ENCODE data around the gene ARVCF. TPM values are rescaled to one million over a fixed set of nuclear protein-coding genes. Genes with fewer than 3 reads are reported as not detected.

The ARVCF gene
- total and polyA plus RNA-seq, 8 donors: 3.5 to 51.3 (median 13.6) TPM

DNA sequence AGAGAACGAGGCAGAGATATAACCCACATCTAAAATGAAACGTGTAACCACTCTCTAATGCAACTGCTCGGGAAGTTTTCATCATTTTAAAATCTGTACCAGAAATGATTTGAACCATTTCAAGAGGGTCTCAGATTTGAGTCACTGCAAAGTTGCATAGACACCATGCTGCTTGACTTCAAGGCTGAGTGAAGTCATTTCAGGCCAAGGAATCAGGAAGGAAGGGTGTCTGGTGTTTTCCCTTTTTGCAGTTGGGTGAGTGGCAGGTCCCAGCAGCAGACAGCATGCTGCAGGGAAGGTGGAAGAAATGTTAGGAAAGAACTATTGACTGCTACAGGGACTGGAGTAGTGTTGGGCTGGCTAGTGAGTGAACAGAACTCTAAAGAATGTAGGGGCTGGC is 20.8 kb upstream of the ARVCF start:
- Histone ChIP-seq H3K9me3 (no peaks in the 10 kb centered on the region), H3K27me3 (no peaks in the 10 kb centered on the region), H3K4me1 (peaks cover 8 to 29% (median 19%) of the 10 kb centered on the region in 4 donors), H3K4me3 (no peak overlapping the region), H3K27ac (no peak overlapping the region), H3K36me3 (peaks cover 12 to 60% (median 57%) of the 10 kb centered on the region in 4 donors)
- WGBS, 5 donors: 57 to 86% (median 80%) methylated on average over 3 of the region's 3 CpGs
- no peak for DNase-seq
- intact Hi-C loops (cut with DNase I; ENCODE audit: low total_unique reads): no loop called here
- no peak for TF ChIP-seq EP300 (IDR thresholded peaks at IDR 0.05)
- no peak for TF ChIP-seq POLR2A (IDR thresholded peaks at IDR 0.05)
- TF ChIP-seq CTCF (IDR thresholded peaks at IDR 0.05): no peak
- no peak for TF ChIP-seq POLR2AphosphoS5 (IDR thresholded peaks at IDR 0.05)

GRCh38 chr22:20036535-20037392 is 20.1 kb upstream of the ARVCF start:
- 94 to 97% (median 95%) methylated on average over 25 of the region's 25 CpGs for WGBS, 5 donors
- no peak for DNase-seq
- Histone ChIP-seq H3K27ac (no peak overlapping the region), H3K4me1 (peaks cover 8 to 35% (median 25%) of the 10 kb centered on the region in 4 donors), H3K9me3 (no peaks in the 10 kb centered on the region), H3K27me3 (no peaks in the 10 kb centered on the region), H3K36me3 (peaks cover 12 to 56% (median 54%) of the 10 kb centered on the region in 4 donors), H3K4me3 (no peak overlapping the region)
- TF ChIP-seq POLR2A (IDR thresholded peaks at IDR 0.05): no peak
- TF ChIP-seq POLR2AphosphoS5 (IDR thresholded peaks at IDR 0.05): no peak
- no peak for TF ChIP-seq EP300 (IDR thresholded peaks at IDR 0.05)
- no peak for TF ChIP-seq CTCF (IDR thresholded peaks at IDR 0.05)
- intact Hi-C loops (cut with DNase I; ENCODE audit: low total_unique reads): no loop called here

DNA sequence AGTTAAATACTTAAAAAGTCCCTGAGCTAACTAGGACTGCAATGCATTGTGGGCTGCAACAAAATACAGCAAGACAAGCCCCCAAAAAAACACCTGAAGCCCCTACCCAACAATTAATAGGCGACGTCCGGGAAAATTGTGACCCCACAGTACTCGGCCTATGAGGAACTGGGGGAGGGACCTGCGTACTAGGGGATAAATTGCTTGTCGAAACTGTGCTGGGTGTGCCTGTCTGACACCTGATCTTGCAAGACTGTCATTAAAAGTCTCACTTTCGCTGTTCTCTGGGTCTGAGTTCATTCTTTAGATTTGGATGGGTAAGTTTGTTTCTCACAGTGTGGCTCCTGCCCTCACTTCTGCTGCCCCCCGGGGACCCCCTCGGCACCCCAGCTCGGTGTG is 19.5 kb upstream of the ARVCF start:
- H3K4me1 ChIP-seq: peaks cover 8 to 41% (median 27%) of the 10 kb centered on the region in 4 donors
- intact Hi-C loops (cut with DNase I; ENCODE audit: low total_unique reads): no loop called here
- H3K27me3 ChIP-seq: no peaks in the 10 kb centered on the region
- H3K9me3 ChIP-seq: no peaks in the 10 kb centered on the region
- H3K36me3 ChIP-seq: peaks cover 12 to 62% (median 52%) of the 10 kb centered on the region in 4 donors
- DNase-seq: no peak
- 84 to 94% (median 92%) methylated on average over 10 of the region's 10 CpGs for WGBS, 5 donors
- TF ChIP-seq EP300 (IDR thresholded peaks at IDR 0.05): no peak
- no peak for TF ChIP-seq POLR2A (IDR thresholded peaks at IDR 0.05)
- TF ChIP-seq CTCF (IDR thresholded peaks at IDR 0.05): no peak
- TF ChIP-seq POLR2AphosphoS5 (IDR thresholded peaks at IDR 0.05): no peak
- no peak overlapping the region for H3K27ac ChIP-seq
- H3K4me3 ChIP-seq: no peak overlapping the region

DNA sequence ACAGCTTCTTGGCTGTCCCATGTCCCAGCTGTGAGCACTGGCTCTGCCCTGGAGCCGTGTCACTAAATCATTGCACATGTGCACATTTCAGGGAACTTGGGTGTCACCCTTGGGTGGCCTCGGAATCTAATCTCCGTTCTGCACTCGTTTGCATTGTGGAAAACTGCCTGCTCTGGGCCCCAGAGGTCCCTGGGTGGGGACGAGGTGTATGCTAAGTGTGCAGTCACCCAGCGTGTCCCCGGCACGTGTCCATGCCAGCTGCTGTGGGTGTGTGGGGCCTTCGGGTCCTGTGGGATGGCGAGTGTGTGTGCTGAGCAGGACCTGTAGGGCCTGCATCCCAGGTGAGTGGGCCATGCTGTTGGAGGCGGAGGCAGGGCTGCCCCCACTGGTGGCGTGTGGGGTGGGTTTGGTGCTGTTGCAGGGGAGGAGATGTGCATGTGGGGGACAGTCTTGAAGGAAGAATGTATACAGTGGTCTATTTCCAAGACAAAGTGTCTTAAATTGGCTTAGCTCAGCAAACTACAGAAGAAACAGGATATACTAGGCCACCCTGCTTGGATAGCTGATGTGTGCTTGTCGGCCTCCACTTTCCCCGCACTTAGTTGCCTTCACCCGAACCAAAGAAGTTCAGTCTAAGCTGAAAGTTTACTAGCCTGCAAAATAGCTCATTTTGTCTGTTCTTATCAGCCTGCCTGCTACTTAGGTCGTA is 18.9 kb upstream of the ARVCF start:
- WGBS, 5 donors: 53 to 87% (median 63%) methylated on average over 15 to 16 of the region's 16 CpGs
- H3K27me3 ChIP-seq: no peaks in the 10 kb centered on the region
- peaks cover 8 to 41% (median 27%) of the 10 kb centered on the region in 4 donors for H3K4me1 ChIP-seq
- H3K9me3 ChIP-seq: no peaks in the 10 kb centered on the region
- no peak overlapping the region for H3K27ac ChIP-seq
- intact Hi-C loops (cut with DNase I; ENCODE audit: low total_unique reads): no loop called here
- peak in 1 of 2 donors; percentile 43 for DNase-seq
- no peak overlapping the region for H3K4me3 ChIP-seq
- peaks cover 12 to 58% (median 46%) of the 10 kb centered on the region in 4 donors for H3K36me3 ChIP-seq
- TF ChIP-seq EP300 (IDR thresholded peaks at IDR 0.05) (no peak), POLR2AphosphoS5 (IDR thresholded peaks at IDR 0.05) (no peak), CTCF (IDR thresholded peaks at IDR 0.05) (no peak), POLR2A (IDR thresholded peaks at IDR 0.05) (no peak)
